Suprapubic skin (tissue), 4 donors: ENCODE measurements around the gene CLIP1. TPM values are rescaled to one million over a fixed set of nuclear protein-coding genes. Genes with fewer than 3 reads are reported as not detected.
A peak's percentile ranks its signal among the peaks of the same experiment; 100 is the strongest.

Source experiments
- DNase-seq, 2 donors: peaks; one replicate each; pipeline ENCODE4 v3.0.0-alpha.2; 2019; ENCODE audit warnings: low spot score in 2 of 2
- H3K27ac ChIP-seq: fragments of 200-600 bp; sonication (generic); one replicate; pipeline ENCODE4 v1.5.1; 2019
- H3K27me3 ChIP-seq: fragments of 200-600 bp; sonication (generic); one replicate; pipeline ENCODE4 v1.5.1; 2019
- H3K36me3 ChIP-seq: fragments of 200-600 bp; sonication (generic); one replicate; pipeline ENCODE4 v1.5.1; 2019
- H3K4me1 ChIP-seq: fragments of 200-600 bp; sonication (generic); one replicate; pipeline ENCODE4 v1.5.1; 2019
- H3K4me3 ChIP-seq: fragments of 200-600 bp; sonication (generic); one replicate; pipeline ENCODE4 v1.5.1; 2019; ENCODE audit warnings: mild to moderate bottlenecking
- H3K9me3 ChIP-seq: fragments of 200-600 bp; sonication (generic); one replicate; pipeline ENCODE4 v1.5.1; 2019
- CTCF ChIP-seq, 2 donors: fragments of 200-600 bp in 1 of 2; fragments of 450-650 bp in 1 of 2; sonication (generic) in 1 of 2; IDR thresholded peaks; one replicate each; pipeline ENCODE4 v1.5.1; 2016 to 2019; ENCODE audit warnings: antibody characterized with exemption in 2 of 2, mild to moderate bottlenecking in 1 of 2, moderate library complexity in 1 of 2
- EP300 ChIP-seq: sonication (generic); formaldehyde crosslinking; IDR thresholded peaks from one replicate; pipeline ENCODE4 v1.6.1; 2017; ENCODE audit warnings: antibody characterized with exemption
- POLR2A ChIP-seq, 2 donors: fragments of 450-650 bp; IDR thresholded peaks; one replicate each; pipeline ENCODE4 v1.6.1; 2017; ENCODE audit warnings: antibody characterized with exemption in 2 of 2, mild to moderate bottlenecking in 2 of 2, moderate library complexity in 2 of 2
- POLR2AphosphoS5 ChIP-seq, 3 donors: sonication (generic); formaldehyde crosslinking; IDR thresholded peaks; one replicate each; pipeline ENCODE4 v1.6.1; 2017; ENCODE audit warnings: antibody characterized with exemption in 3 of 3
- WGBS: methylation state at CpG from one replicate; pipeline ENCODE4 v1.1.5; 2018; 5-methylcytosine and 5-hydroxymethylcytosine counted together
- total RNA-seq, 4 donors: library from RNA; depleted of rRNA; stranded (reverse); fragments of >200 nt; gene quantifications; one replicate each; pipeline ENCODE4 v1.1.0, GENCODE V29; 2016

CLIP1 gene
- total RNA-seq, 4 donors from 2014 or later: 107 to 170 (median 149) TPM

- WGBS: 93% methylated on average over 4 of the region's 4 CpGs
- TF ChIP-seq CTCF (IDR thresholded peaks at IDR 0.05) (no peak), EP300 (no peak), POLR2AphosphoS5 (IDR thresholded peaks at IDR 0.05) (no peak), POLR2A (IDR thresholded peaks at IDR 0.05) (no peak)
- H3K27me3 ChIP-seq: no peaks in the 10 kb centered on the region
- no peak for DNase-seq
- peaks cover 74% of the 10 kb centered on the region for H3K36me3 ChIP-seq
- H3K9me3 ChIP-seq: no peaks in the 10 kb centered on the region
- no peaks in the 10 kb centered on the region for H3K4me1 ChIP-seq
- no peak overlapping the region for H3K4me3 ChIP-seq
- H3K27ac ChIP-seq: no peak overlapping the region
These were observed 73.4 kb downstream of the CLIP1 start for GRCh38 chr12:122349078-122349477.

GRCh38 chr12:122348505-122348904 lies 74.0 kb downstream of the CLIP1 start:
- no peak for TF ChIP-seq POLR2A (IDR thresholded peaks at IDR 0.05)
- TF ChIP-seq POLR2AphosphoS5 (IDR thresholded peaks at IDR 0.05): no peak
- no peak for TF ChIP-seq EP300
- TF ChIP-seq CTCF (IDR thresholded peaks at IDR 0.05): no peak
- Histone ChIP-seq H3K27ac (no peak overlapping the region), H3K9me3 (no peaks in the 10 kb centered on the region), H3K36me3 (peaks cover 69% of the 10 kb centered on the region), H3K27me3 (no peaks in the 10 kb centered on the region), H3K4me3 (no peak overlapping the region), H3K4me1 (no peaks in the 10 kb centered on the region)
- no peak for DNase-seq
- 88% methylated on average over 4 of the region's 4 CpGs for WGBS

GRCh38 chr12:122346054-122346453 lies 76.4 kb downstream of the CLIP1 start:
- Histone ChIP-seq H3K27ac (no peak overlapping the region), H3K4me1 (no peaks in the 10 kb centered on the region), H3K36me3 (peaks cover 55% of the 10 kb centered on the region), H3K4me3 (no peak overlapping the region), H3K27me3 (no peaks in the 10 kb centered on the region), H3K9me3 (no peaks in the 10 kb centered on the region)
- WGBS: 96% methylated on average over 5 of the region's 5 CpGs
- TF ChIP-seq POLR2AphosphoS5 (IDR thresholded peaks at IDR 0.05) (no peak), POLR2A (IDR thresholded peaks at IDR 0.05) (no peak), CTCF (IDR thresholded peaks at IDR 0.05) (no peak), EP300 (no peak)
- no peak for DNase-seq

- H3K27me3 ChIP-seq: no peaks in the 10 kb centered on the region
- H3K27ac ChIP-seq: no peak overlapping the region
- H3K4me3 ChIP-seq: no peak overlapping the region
- TF ChIP-seq CTCF (IDR thresholded peaks at IDR 0.05) (no peak), POLR2A (IDR thresholded peaks at IDR 0.05) (no peak), POLR2AphosphoS5 (IDR thresholded peaks at IDR 0.05) (no peak), EP300 (no peak)
- no peaks in the 10 kb centered on the region for H3K9me3 ChIP-seq
- 89% methylated on average over 2 of the region's 2 CpGs for WGBS
- DNase-seq: no peak
- H3K36me3 ChIP-seq: peaks cover 55% of the 10 kb centered on the region
- no peaks in the 10 kb centered on the region for H3K4me1 ChIP-seq
These were observed 77.4 kb downstream of the CLIP1 start for GRCh38 chr12:122345042-122345441.

GRCh38 chr12:122336015-122336946 lies 86.2 kb downstream of the CLIP1 start:
- no peak for DNase-seq
- Histone ChIP-seq H3K27me3 (no peaks in the 10 kb centered on the region), H3K9me3 (no peaks in the 10 kb centered on the region), H3K4me3 (no peak overlapping the region), H3K4me1 (no peaks in the 10 kb centered on the region), H3K27ac (no peak overlapping the region), H3K36me3 (peaks cover 79% of the 10 kb centered on the region)
- TF ChIP-seq EP300: no peak
- no peak for TF ChIP-seq POLR2AphosphoS5 (IDR thresholded peaks at IDR 0.05)
- no peak for TF ChIP-seq POLR2A (IDR thresholded peaks at IDR 0.05)
- peak; percentile 38 to 40 for TF ChIP-seq CTCF (IDR thresholded peaks at IDR 0.05)
- 82% methylated on average over 8 of the region's 8 CpGs for WGBS
